ENCODE measurements around the gene PDCL3.

Gene PDCL3

DNA sequence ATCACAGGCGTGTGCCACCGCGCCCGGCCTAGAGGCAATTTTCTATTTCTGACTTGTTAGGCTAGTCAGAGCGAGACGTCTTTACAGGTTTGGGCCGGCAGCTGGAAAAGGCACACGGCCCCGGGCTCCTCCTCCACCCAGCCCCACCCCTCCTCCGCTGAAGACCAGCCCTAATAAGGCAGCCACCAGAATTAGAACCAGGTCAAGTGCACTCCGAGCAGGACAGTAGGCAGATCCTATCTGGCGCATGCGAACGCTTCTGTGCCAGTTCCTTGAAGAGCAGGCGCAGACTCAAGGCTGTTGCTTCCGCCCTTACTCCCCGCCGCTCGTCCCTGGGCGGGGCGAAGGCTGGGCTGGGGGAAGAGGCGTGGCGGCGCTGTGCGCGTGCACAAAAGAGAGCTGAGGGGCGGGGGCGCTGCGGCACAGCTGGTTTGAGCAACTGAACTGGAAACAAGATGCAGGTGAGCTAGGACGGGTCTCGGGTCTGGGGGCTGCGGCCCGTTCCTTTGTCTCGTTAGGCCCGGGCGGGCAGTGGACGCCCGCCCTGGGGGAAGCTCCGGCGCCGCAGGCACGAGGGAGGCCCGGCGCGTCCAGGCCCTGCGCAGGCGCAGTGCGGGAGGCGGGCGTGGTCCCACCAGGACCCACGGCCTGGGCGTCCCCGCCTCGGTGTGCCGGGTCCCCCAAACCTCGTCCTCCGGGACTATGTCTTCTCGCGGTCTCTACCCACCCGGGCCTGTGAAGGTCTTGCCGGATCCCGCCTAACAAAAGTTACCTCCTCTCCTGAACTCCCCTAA is at the start of gene PDCL3:
TSS of gene PDCL3 (plus strand) at position 381 of the 794 bp plus-strand sequence. CDS start at position 456, 75 bp downstream.
- peak; percentile 91 to 100 (median 95) for DNase-seq

DNA sequence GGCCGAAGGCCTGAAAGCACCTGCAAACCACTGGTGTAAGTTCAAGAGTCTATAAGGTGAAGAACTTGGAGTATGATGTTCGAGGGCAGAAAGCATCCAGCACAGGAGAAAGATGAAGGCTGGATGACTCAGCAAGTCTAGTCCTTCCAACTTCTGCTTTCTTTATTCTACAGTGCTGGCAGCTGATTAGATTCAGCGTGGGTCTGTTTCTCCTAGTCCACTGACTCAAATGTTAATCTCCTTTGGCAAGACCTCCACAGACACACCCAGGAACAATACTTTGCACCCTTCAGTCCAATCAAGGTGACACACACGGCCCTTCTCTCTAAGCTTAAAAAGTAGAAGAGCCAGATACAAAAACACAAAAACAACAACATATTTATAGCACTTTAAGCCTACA is 49.1 kb upstream of the PDCL3 start:
- peak in 1 of 6 experiments; percentile 1 for DNase-seq

DNA sequence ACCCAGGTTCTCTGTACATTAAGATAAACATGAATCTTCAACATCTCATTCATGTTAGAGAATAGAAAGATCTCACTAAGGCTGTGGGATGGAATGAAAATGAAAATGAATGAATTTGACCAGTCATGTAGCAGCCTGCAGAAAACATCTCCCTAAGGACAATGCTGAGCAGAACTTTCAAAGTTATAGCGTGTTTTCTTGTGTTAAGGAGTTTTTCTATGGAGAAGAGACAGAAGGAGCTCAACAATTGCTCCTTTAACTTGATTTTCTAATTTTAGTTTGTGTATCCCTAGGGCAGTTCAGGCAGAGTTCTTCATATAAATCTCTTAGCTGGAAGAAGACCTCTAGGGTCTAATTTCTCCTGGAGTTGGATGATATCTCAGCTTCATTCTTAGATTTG is 45.2 kb upstream of the PDCL3 start:
- DNase-seq: no peak

DNA sequence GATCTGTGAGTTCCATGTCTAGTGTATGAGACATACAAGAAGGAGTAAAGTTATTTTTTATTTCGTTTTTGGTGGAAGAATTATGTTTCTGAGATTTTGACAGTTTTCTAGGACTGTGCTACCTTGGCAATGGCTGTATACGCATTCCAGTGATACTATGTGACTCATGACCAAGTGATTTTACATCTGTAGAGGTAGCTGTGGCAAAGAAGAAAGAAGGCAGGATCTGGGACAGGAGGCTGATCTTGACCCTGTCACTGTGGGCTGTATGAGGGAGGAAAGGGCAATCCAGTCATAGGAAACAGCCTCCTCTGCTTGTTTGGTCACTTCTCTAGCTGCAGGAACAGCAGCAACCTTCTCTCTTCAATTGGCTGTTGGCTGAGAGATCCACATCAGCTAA is 44.0 kb upstream of the PDCL3 start:
- no peak for DNase-seq

DNA sequence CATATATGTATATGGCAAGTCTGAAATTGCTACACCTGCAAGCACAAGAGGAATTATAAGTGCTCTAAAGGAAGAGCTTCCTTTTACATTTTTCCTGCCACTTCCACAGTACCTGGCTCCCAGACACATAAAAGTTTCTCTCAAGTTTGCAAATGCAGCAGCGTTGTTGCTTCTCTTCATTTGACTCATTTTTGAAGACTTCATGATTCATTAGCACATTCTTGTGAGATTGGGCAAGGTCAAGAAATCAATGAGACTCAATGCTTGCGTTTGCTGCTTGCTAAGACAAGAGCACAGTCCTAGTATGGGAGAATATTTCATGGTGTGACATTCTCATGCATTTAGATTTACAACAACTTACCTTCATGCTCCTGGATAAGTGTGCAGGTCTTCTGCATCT is 42.6 kb upstream of the PDCL3 start:
- no peak for DNase-seq

DNA sequence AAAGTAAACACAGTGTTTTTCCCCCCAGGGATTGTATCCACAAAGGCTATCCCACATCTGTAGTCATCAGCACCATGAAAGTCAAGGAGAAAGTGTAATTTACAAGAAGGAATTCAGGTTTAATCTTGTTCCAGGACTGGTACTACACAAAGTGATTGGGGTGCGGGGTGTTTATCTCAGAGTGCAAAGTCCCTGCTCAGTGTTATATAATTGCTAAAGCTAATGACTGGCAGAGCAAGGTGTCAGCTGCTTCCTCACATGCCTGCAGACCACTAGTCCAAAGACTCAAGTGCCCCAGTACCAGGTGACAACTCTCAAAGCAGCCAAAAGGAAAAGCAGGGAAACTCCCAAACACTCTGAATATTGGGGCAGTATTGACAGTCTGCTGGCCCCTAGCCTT is 40.4 kb upstream of the PDCL3 start:
- DNase-seq: no peak

DNA sequence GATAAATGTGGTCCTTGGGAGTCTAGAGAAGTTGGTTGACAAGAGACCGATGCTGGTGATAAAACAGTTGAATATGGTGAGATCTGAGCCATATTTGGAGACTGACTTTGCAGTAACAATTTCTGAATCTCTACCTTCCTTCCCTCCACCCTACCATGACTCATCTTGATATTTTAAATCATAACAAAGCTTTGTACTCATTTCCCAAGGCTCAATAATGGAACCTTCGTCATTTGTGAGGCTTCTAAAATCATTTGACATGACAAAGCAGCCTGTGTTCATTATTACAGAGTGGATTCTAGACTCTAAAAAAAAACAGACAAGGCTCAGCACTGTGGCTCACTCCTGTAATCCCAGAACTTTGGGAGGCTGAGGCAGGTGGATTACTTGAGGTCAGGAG is 38.5 kb upstream of the PDCL3 start:
- DNase-seq: no peak

DNA sequence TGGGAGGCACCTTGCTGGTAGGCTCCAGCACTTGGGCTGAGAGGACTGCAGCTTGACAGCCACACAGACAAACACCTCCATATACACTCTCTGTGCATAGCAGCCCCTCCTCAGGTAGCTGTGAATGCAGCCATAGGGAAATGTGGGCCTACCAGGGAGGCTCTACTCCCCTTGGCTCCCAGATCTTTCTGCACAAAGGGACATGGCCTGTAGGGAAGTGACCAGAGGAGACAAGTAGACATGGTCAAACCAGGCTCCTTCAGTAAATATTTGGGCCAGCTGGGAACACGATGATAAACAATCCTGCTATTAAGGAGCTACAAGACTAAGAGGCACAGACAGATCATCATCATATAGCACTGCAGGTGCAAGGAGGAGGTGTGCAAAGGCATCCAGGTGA is 35.9 kb upstream of the PDCL3 start:
- DNase-seq: no peak

DNA sequence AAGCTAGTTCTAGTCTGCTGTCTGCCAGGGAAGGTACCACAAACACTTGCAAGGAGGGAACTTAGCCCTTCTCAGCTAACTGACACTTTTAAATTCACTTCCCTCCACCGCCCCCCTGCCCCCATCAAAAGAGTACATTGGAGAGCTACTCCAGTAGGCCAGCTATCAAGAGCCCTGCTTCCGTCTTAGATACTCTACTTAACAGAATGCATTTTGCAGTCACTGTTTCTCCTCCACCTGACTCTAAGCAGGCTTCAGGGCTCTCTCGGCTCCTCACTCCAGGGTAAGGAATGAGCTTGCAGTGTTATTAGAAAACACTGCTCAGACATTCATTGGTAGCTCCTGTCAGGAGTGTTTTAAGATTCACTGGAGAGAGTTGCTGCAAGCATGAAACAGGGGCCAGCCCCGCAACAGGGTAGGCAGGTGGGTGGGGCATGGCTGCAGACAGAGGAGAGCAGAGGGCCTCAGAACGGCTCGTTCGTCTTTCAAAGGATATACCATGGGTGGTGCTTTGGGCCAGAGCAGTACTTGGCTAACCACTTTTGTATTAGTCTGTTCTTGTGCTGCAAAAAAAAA is 35.3 kb upstream of the PDCL3 start:
- DNase-seq: no peak

DNA sequence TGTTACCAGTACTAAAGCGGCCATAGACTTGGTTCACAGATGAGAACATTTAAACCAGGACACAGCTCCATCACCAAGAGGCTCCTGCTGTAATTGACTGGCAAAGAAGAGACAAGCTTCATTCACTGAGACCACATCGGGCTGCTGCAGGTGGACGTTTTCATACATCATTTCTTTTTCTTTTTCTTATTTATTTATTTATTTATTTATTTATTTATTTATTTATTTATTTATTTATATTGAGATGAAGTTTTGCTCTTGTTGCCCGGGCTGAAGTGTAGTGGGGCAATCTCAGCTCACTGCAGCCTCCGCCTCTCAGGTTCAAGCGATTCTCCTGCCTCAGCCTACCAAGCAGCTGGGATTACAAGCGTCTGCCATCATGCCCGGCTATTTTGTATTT is 33.6 kb upstream of the PDCL3 start:
- DNase-seq: no peak

DNA sequence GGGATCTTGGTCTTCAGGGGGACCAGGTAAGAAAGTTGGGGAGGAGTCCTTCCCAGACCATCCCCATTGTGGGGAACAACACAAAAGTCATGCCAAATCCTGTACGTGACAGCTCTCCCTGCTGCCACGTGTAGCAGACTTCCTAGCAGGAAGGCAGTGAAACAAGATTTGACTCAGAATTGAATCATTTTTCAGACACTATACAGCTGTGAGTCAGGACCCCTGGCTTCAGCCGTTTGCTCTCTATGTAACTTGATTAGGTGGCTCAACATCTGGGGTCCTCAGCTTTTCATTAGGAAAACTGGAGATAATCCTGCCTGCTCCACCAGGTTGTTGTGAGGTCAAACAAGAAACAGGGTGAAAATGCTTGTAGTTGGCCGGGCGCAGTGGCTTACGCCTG is 32.9 kb upstream of the PDCL3 start:
- no peak for DNase-seq

DNA sequence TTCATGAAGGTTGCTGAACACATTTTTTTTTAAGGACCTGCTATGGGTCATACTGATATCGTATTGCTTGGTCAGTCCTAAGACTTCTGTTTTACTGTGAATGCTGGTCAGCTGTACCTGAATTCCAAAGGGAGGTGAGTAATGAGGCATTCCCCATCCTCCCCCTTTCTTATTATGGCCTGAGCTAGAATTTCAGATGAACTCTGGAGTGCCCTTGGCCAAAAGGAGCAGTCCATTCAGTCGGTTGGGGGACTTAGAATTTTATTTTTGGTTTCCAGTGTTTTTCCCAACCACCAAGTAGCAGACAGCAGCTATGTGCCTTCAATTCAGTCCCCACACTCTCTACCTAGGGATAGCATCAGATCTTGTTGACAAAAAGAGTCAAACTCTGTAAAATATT is 26.9 kb upstream of the PDCL3 start:
- no peak for DNase-seq

DNA sequence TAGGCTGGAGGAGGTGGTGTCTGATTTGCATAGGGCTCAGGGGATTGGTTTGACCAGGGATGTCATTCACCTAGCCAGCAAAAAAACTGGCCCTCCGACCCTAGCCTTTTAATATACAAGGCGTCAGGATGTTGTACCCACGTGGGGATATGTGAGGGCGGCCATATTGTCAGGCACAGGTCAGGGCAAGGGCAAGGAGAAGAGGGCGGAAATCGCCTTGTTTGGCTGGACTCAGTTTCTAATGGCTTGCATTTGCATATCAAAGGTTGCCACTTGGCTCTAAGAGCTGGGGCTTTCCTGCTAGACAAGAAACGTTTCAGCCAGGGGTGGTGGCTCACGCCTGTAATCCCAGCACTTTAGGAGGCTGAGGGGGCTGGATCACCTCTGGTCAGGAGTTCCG is 24.9 kb upstream of the PDCL3 start:
- no peak for DNase-seq

DNA sequence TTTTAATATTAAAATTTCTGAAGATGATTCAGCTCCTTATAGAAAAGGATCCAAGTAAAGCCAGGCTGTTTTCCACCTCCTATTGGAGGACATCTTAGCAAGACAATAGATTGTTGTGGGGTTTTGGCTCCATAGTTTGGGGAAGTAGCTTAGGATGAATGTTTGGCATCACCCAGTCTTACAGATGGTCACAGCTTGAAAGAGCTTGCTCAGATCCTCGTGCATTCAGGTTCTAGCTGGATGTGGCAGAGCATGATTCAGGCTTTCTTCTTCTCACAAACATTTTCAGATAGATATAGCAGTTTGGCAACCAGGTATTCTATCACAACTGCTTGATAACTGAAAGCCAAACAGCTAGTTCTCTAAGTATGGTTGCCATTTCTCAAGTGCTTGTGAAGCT is 23.6 kb upstream of the PDCL3 start:
- DNase-seq: no peak

DNA sequence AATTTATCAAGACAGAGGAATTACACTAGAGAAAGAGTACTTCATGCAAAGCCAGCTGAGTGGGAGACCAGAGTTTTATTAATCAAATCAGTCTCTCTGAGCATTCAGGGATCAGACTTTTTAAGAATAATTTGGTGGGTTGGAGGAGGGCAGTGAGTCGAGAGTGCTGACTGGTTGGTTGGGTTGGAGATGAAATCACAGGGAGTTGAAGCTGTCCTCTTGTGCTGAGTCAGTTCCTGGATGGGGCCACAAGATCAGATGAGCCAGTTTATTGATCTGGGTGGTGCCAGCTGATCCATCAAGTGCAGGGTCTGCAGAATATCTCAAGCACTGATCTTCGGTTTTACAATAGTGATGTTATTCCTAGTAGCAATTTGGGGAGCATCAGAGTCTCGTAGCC is 21.4 kb upstream of the PDCL3 start:
- no peak for DNase-seq

DNA sequence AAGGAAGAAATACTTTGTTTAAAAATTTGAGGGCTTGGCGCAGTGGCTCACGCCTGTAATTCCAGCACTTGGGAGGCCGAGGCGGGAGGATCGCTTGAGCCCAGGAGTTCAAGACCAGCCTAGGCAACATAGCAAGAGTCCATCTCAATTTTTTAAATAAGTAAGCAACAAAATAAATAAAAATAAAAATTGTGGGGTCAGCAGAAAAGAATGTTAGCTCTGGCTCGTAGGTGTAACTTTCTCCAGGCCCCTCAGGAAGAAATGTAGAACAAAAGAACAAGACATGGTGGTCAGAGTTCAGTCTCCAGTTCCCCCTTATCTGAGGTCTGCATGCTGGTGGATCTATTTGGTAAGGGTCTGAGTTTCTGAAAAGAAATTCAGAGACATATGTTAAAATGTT is 20.4 kb upstream of the PDCL3 start:
- DNase-seq: no peak

DNA sequence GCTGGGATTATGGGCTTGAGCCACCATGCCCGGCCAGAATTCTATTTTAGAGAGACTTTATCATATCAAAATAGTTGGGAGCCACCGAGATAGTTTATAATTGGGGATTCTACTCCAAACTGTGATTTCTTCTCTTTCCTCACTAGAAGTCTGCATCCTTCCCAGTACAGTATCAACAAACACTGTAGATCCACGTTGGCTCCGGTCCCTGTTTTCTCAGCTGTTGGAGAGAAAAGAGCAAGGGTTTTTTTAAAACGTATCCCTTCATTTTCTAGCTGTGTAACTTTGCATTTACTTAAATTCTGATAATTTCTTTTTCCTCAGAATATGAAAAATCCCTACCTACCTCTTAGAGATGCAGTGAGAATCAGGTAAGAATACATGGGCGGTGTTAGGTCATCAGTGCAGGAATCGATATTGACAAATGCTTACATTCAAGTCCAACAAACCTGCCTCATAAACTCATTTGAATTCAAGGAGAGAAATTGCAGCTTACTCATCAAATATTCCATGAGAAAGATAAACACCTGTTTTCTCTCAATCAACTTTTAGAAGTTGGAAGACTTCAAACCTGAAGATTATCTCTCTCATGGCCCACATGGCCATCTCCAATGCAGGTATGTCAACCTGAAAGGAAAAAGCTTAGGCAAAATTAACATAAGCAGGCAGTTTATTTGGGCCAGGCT is 17.7 kb upstream of the PDCL3 start:
- DNase-seq: no peak

DNA sequence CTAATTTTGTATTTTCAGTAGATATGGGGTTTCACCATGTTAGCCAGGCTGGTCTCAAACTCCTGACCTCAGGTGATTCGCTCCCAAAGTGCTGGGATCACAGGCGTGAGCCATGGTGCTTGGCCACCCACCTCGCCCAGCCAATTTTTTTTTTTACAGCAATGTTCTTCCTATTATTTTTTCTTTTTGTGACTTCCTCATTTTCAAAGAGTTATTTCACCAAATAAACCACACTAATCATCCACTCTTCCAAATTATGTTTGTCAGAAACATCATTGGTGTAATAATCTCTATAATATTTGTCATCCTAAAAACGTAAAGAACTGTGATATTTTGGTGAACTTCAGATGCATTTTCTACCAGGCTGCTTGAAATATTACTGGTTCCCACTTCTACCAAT is 16.3 kb upstream of the PDCL3 start:
- no peak for DNase-seq

DNA sequence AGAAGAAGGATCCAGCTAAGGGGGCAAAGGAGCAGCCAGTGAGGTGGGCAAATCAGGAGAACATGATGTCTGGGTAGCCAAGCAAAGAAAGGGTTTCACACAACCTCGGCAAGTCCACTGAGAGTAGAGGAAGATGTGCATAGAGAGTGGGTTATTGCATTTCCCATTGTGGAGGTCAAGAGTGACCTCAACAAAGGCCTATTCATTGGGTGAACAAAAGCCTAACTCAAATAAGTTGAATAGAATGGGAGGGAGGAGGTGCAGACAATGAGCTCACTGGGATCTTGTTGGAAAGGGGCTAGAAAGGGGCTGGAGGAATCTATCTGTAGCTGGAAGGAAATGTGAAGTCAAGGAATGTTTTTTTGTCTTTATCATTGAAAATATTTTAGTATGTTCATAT is 14.0 kb upstream of the PDCL3 start:
- DNase-seq: no peak

DNA sequence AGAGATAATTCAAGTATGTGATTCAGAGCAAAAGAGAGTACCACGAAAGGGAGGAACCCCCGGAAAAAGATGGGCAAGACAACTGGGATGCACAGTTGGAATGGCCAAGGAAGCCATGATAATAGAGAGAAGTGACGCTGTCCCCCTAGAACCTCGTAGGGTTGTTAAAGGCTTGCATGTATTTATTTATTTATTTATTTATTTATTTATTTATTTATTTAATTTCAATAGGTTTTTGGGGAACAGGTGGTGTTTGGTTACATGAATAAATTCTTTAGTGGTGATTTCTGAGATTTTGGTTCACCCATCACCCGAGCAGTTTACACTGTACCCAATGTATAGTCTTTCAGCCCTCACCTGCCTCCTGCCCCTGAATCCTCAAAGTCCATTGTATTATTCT is 11.5 kb upstream of the PDCL3 start:
- no peak for DNase-seq

DNA sequence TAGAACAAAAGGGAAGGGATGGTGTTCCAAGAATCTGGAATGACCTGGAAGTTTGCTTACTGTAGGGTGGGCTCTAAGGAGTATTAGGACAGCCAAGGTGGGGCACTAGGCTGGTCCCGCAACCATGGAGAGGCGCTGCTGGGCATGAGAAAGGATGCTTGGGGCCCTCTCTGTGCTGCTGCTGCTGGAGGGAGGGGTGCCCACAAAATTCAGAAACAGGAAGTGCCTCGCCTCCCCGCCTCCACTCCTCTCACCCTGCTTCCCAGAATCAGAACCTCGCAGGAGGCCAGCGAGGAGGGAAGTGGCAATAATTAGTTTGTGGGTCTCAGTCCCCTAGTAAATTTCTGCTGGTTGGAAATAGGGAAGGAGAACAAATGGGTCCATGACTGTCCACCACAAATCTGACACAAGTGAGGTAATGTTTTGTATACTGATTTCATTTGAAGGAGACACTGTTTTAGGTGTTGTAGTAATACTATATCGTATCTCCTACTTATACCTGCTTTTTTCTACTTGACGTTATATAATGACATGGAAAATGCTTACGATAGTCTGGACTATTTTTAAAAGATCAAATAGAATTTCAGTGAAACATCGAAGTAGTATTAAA is 7.9 kb upstream of the PDCL3 start:
- peak in 4 of 6 experiments; percentile 12 to 29 (median 20) for DNase-seq

DNA sequence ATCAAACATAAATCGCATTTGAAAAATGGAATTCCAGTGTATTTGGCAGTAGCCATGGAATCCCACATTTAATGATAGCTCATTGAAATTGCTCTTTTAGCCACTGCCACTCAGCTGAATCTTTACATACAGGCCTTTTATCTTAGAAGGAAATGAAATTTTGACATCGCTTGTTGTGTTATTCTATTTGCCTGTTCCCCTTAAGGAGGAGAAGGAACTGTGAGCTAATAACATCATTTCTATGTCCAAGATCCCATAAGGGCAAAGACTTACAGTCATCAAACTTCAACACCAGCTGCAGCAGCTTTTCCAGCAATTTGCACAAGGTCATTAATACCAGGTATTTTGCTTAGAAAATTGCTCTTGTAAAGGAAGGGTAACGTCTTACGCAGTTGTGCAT is 6.0 kb upstream of the PDCL3 start:
- no peak for DNase-seq

DNA sequence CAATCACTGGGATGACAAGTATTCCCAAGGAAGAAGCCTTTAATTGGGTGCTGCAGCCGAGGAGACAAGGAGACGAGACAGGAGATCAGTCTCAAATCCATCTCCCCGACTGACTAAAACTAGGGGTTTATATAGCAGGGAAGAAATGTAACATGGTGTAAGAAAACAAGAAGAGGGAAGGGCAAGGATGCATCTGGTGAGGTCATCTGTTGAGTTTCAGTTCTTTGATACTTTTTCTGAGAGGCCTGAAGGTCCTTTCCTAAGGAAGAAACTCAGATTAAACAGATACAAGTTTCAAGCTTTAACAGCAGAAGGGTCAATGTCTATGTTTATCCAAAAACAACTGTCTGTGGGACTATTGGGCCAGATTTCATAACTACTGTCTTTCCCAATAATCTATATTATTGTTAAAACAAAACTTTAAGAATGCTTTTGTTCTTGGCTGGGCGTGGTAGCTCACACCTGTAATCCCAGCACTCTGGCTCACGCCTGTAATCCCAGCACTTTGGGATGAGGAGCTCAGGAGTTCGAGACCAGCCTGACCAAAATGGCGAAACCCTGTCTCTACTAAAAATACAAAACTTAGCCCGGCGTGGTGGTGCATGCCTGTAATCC is 2.5 kb upstream of the PDCL3 start:
- DNase-seq: no peak

Measured in stimulated activated naive CD4-positive, alpha-beta T cell (primary cell).